Measurements from ENCODE around the gene REXO4.

- no peak for TF ChIP-seq EP300 (IDR thresholded peaks at IDR 0.05)
- no peak for TF ChIP-seq CTCF (IDR thresholded peaks at IDR 0.05)
- no peak for TF ChIP-seq POLR2A (IDR thresholded peaks at IDR 0.05)
These were observed 35.2 kb downstream of the REXO4 start for GRCh38 chr9:133382507-133383141.

Data from gastroesophageal sphincter (tissue), 3 donors.